HCT116 (cell line): ENCODE results near the gene AOAH. TPM values are rescaled to one million over a fixed set of nuclear protein-coding genes. Genes with fewer than 3 reads are reported as not detected.
"Not testable (repeated sequence)": the region's sequence is repeated elsewhere in the genome, so short reads cannot be mapped to it uniquely, and the experiment has no call there.

Experiments
- ATAC-seq: fragments of 200-7000 bp; cut with Tn5 transposase; 2 replicates; pipeline ENCODE4 v1.9.1; 2020; ENCODE audit warnings: mild to moderate bottlenecking, moderate library complexity
- BruUV-seq: library from RNA; stranded (reverse); fragments of 400-500 nt; replicated peaks from 2 replicates; lab custom pipeline; 2021; lab: Mats Ljungman, UMichigan
- CTCF ChIA-PET: fragments of 300-600 bp; sonication (Branson Sonifier 250); formaldehyde crosslinking; loops from one replicate; lab custom pipeline; 2021; ENCODE audit warnings: antibody characterized with exemption; lab: Charles Lee
- POLR2A ChIA-PET: fragments of 300-600, 350-600 bp; sonication (Branson Sonifier 250); formaldehyde crosslinking; loops from one replicate; lab custom pipeline; 2021; ENCODE audit warnings: antibody characterized with exemption; lab: Charles Lee
- RAD21 ChIA-PET, 2 experiments: fragments of 300-600 bp; sonication (Branson Sonifier 250); formaldehyde crosslinking; loops; one replicate each; lab custom pipeline; 2023; ENCODE audit warnings: low total read pairs in 2 of 2; ENCODE audit not compliant: uncharacterized antibody in 2 of 2, unreplicated experiment in 2 of 2, low non-redundant PET in 1 of 2; lab: Charles Lee
- DNase-seq: peaks from one replicate; pipeline ENCODE4 v3.0.0-alpha.2; 2010; ENCODE audit warnings: low read depth, low spot score
- H2AFZ ChIP-seq: fragments of 200-600 bp; shearing (Covaris generic), sonication (generic); 2 replicates; pipeline ENCODE4 v1.6.1; 2017; ENCODE audit warnings: low read depth, mixed run types, mixed read lengths, antibody characterized with exemption, low read length; ENCODE audit not compliant: poor library complexity, severe bottlenecking
- H3K27ac ChIP-seq: 2 replicates; pipeline ENCODE4 v1.5.1; 2012; ENCODE audit warnings: low read depth, low read length
- H3K27me3 ChIP-seq: fragments of 200-600 bp; sonication (generic); 2 replicates; pipeline ENCODE4 v1.6.1; 2016; ENCODE audit warnings: mixed run types, low read length, mixed read lengths; ENCODE audit not compliant: insufficient read depth
- H3K36me3 ChIP-seq, 2 experiments: fragments of 200-500 bp in 1 of 2; fragments of 200-600 bp in 1 of 2; sonication (Bioruptor generic) in 1 of 2; sonication (generic) in 1 of 2; 2 replicates each; pipeline versions ENCODE4 v1.5.1 to v1.6.1; 2014 to 2016; ENCODE audit warnings: low read length in 2 of 2, inconsistent platforms in 1 of 2, mixed read lengths in 1 of 2, mixed run types in 1 of 2; ENCODE audit not compliant: insufficient read depth in 2 of 2, control insufficient read depth in 1 of 2
- H3K4me1 ChIP-seq, 2 experiments: fragments of 200-600 bp in 1 of 2; sonication (generic) in 1 of 2; 2 replicates each; pipeline versions ENCODE4 v1.5.1 to v1.6.1; 2012 to 2017; ENCODE audit warnings: low read length in 2 of 2, inconsistent platforms in 1 of 2, mild to moderate bottlenecking in 1 of 2, mixed read lengths in 1 of 2, mixed run types in 1 of 2, moderate library complexity in 1 of 2; ENCODE audit not compliant: insufficient read depth in 2 of 2, control insufficient read depth in 1 of 2
- H3K4me2 ChIP-seq: fragments of 200-600 bp; sonication (generic); 2 replicates; pipeline ENCODE4 v1.6.1; 2017; ENCODE audit warnings: mixed run types, low read length, mixed read lengths
- H3K4me3 ChIP-seq, 2 experiments: fragments of 200-600 bp in 1 of 2; sonication (generic) in 1 of 2; replicated peaks in 1 of 2; 2 replicates each; pipeline ENCODE4 v1.5.1; 2011 to 2016; ENCODE audit warnings: low read length in 2 of 2, control low read depth in 1 of 2, low read depth in 1 of 2, mild to moderate bottlenecking in 1 of 2, mixed read lengths in 1 of 2, mixed run types in 1 of 2
- H3K79me2 ChIP-seq: fragments of 200-600 bp; sonication (generic); 2 replicates; pipeline ENCODE4 v1.6.1; 2017; ENCODE audit warnings: mild to moderate bottlenecking, mixed run types, low read length, moderate library complexity, mixed read lengths; ENCODE audit not compliant: insufficient read depth
- H3K9ac ChIP-seq: fragments of 200-600 bp; sonication (generic); 2 replicates; pipeline ENCODE4 v1.6.1; 2016; ENCODE audit warnings: low read length, mixed read lengths
- H3K9me2 ChIP-seq: fragments of 200-600 bp; sonication (generic), shearing (Covaris generic); 2 replicates; pipeline ENCODE4 v1.6.1; 2017; ENCODE audit warnings: mixed run types, mild to moderate bottlenecking, moderate library complexity; ENCODE audit not compliant: insufficient read depth
- H3K9me3 ChIP-seq, 2 experiments: fragments of 200-500 bp in 1 of 2; fragments of 200-600 bp in 1 of 2; sonication (Bioruptor generic) in 1 of 2; sonication (generic) in 1 of 2; 2 replicates each; pipeline ENCODE4 v1.6.1; 2014 to 2017; ENCODE audit warnings: low read length in 2 of 2, mixed read lengths in 2 of 2, inconsistent platforms in 1 of 2, low read depth in 1 of 2, mild to moderate bottlenecking in 1 of 2, mixed run types in 1 of 2, moderate library complexity in 1 of 2; ENCODE audit not compliant: control insufficient read depth in 1 of 2, insufficient read depth in 1 of 2
- H4K20me1 ChIP-seq: fragments of 200-600 bp; sonication (generic), shearing (Covaris generic); 2 replicates; pipeline ENCODE4 v1.6.1; 2017; ENCODE audit warnings: mixed run types, mild to moderate bottlenecking, moderate library complexity; ENCODE audit not compliant: insufficient read depth
- ATF3 ChIP-seq: IDR thresholded peaks from 2 replicates; pipeline ENCODE4 v1.6.1; 2012
- EGR1 ChIP-seq: IDR thresholded peaks from 2 replicates; pipeline ENCODE4 v1.6.1; 2012; ENCODE audit warnings: low read depth
- ELF1 ChIP-seq: IDR thresholded peaks from 2 replicates; pipeline ENCODE4 v1.6.1; 2012; ENCODE audit warnings: low read depth, borderline replicate concordance
- EZH2 ChIP-seq: fragments of 200-600 bp; sonication (generic); IDR thresholded peaks from 2 replicates; pipeline ENCODE4 v1.6.1; 2017; ENCODE audit warnings: antibody characterized with exemption, mixed run types
- POLR2A ChIP-seq: IDR thresholded peaks from 2 replicates; pipeline ENCODE4 v1.7.0; 2011; ENCODE audit warnings: borderline replicate concordance; ENCODE audit not compliant: insufficient read depth, insufficient read length; ENCODE audit errors: extremely low read depth
- POLR2AphosphoS5 ChIP-seq: IDR thresholded peaks from 2 replicates; pipeline ENCODE4 v1.6.1; 2011; ENCODE audit warnings: mild to moderate bottlenecking, low read depth, low read length, moderate library complexity
- SRF ChIP-seq: IDR thresholded peaks from 2 replicates; pipeline ENCODE4 v1.6.1; 2012; ENCODE audit warnings: low read depth
- TCF7L2 ChIP-seq: IDR thresholded peaks from 2 replicates; pipeline ENCODE4 v1.7.0; 2011; ENCODE audit warnings: borderline replicate concordance, inconsistent platforms; ENCODE audit not compliant: insufficient read depth, insufficient read length; ENCODE audit errors: extremely low read depth
- ZFX ChIP-seq: fragments of 450-650 bp; IDR thresholded peaks from 2 replicates; pipeline ENCODE4 v1.6.1; 2017
- intact Hi-C: fragments of 100-400 bp; cut with micrococcal nuclease; formaldehyde crosslinking; loops from 2 replicates; pipeline ENCODE4 v1.10.0; 2022
- total RNA-seq: library from RNA; stranded (reverse); gene quantifications from one replicate; pipeline ENCODE4 v1.2.1, GENCODE V29; 2021; ENCODE audit not compliant: unreplicated experiment

AOAH gene
- total RNA-seq, 1 experiment from 2014 or later, result 1.1 TPM

GRCh38 chr7:36490419-36490830 lies 233.9 kb downstream of the AOAH start:
- no peak for TF ChIP-seq POLR2AphosphoS5
- TF ChIP-seq TCF7L2, result no peak
- TF ChIP-seq ZFX, result no peak
- TF ChIP-seq EZH2, result no peak
- TF ChIP-seq SRF, result no peak
- no peak for TF ChIP-seq EGR1
- TF ChIP-seq POLR2A, result no peak
- TF ChIP-seq ATF3, result no peak
- TF ChIP-seq ELF1, result no peak
- no TSS peak for BruUV-seq
- ChIA-PET POLR2A (no interaction called here), RAD21 (interaction anchor here (0.9 to 1.0 kb wide), 2 partner anchors 180 to 692 kb away, joined by 3 read pairs; no protein-coding TSS in a partner anchor), CTCF (interaction anchor here (1.0 to 3.5 kb wide), 4 partner anchors 491 to 711 kb away, joined by 3 to 27 read pairs (median 3); no protein-coding TSS in a partner anchor)
- Histone ChIP-seq H3K9me3 (no peaks in the 10 kb centered on the region), H3K9ac (no peak overlapping the region), H3K79me2 (no peaks in the 10 kb centered on the region), H3K4me2 (no peak overlapping the region), H3K27ac (no peak overlapping the region), H3K36me3 (no peaks in the 10 kb centered on the region), H3K9me2 (no peaks in the 10 kb centered on the region), H4K20me1 (no peaks in the 10 kb centered on the region), H3K4me1 (no peaks in the 10 kb centered on the region), H3K27me3 (no peaks in the 10 kb centered on the region), H2AFZ (no peak overlapping the region), H3K4me3 (no peak overlapping the region)
- intact Hi-C loops, result loop anchor here (5.0 kb wide), 1 partner anchor 537 kb away; no protein-coding TSS in a partner anchor
- DNase-seq, result no peak
- ATAC-seq, result no peak

GRCh38 chr7:36488672-36489071 lies 235.6 kb downstream of the AOAH start:
- H3K9me3 ChIP-seq, ATAC-seq, H3K9me2 ChIP-seq, H3K27ac ChIP-seq, H3K36me3 ChIP-seq, H4K20me1 ChIP-seq, H3K4me3 ChIP-seq, H3K9ac ChIP-seq, BruUV-seq, DNase-seq, H3K4me2 ChIP-seq, H3K27me3 ChIP-seq, H3K79me2 ChIP-seq, H3K4me1 ChIP-seq, H2AFZ ChIP-seq: not testable (repeated sequence)
- ChIA-PET POLR2A (interaction anchor here (1.6 kb wide), 1 partner anchor 182 kb away, joined by 5 read pairs; no protein-coding TSS in a partner anchor), CTCF (interaction anchor here (0.8 to 3.5 kb wide), 3 partner anchors 479 to 710 kb away, joined by 3 to 27 read pairs (median 12); no protein-coding TSS in a partner anchor), RAD21 (interaction anchor here (0.6 to 1.6 kb wide), 3 partner anchors 77 to 693 kb away, joined by 3 to 12 read pairs (median 6); no protein-coding TSS in a partner anchor)
- intact Hi-C loops, result loop anchor here (5.0 kb wide), 2 partner anchors 479 to 499 kb away; no protein-coding TSS in a partner anchor
